K562 (cell line): ENCODE results near the gene HEMK1. TPM values are rescaled to one million over a fixed set of nuclear protein-coding genes. Genes with fewer than 3 reads are reported as not detected.
A peak's percentile ranks its signal among the peaks of the same experiment; 100 is the strongest.

ENCODE experiments used
- BRD9 ChIP-seq: fragments of 450-650 bp; IDR thresholded peaks from 2 replicates; pipeline ENCODE4 v1.6.1; 2018; ENCODE audit warnings: low read depth; ENCODE audit not compliant: partially characterized antibody
- CEBPB ChIP-seq: fragments of 450-650 bp; IDR thresholded peaks from 2 replicates; pipeline ENCODE4 v1.6.1; 2016; ENCODE audit warnings: missing genetic modification characterization, missing compliant biosample characterization
- DMBX1 ChIP-seq: fragments of 250-450 bp; sonication (Bioruptor Pico); IDR thresholded peaks from 2 replicates; pipeline ENCODE4 v1.8.0; 2022; ENCODE audit warnings: inconsistent platforms, mild to moderate bottlenecking, moderate library complexity, borderline replicate concordance
- ETV5 ChIP-seq: sonication (generic); formaldehyde crosslinking; IDR thresholded peaks from 2 replicates; pipeline ENCODE4 v1.4.0; 2020; ENCODE audit warnings: low read depth, mild to moderate bottlenecking, missing genetic modification reagents
- MAZ ChIP-seq, 2 experiments: fragments of 450-650 bp in 1 of 2; sonication (generic) in 1 of 2; formaldehyde crosslinking; IDR thresholded peaks in 1 of 2; conservative IDR thresholded peaks in 1 of 2; 2 replicates each; pipeline versions ENCODE4 v1.4.0 to v1.5.0; 2020; ENCODE audit warnings: mild to moderate bottlenecking in 1 of 2, missing genetic modification reagents in 1 of 2
- NR1H2 ChIP-seq: sonication (generic); formaldehyde crosslinking; IDR thresholded peaks from 2 replicates; pipeline ENCODE4 v1.4.0; 2020; ENCODE audit warnings: mild to moderate bottlenecking, missing genetic modification reagents
- PRPF4 ChIP-seq: fragments of 200-400 bp; formaldehyde crosslinking; IDR thresholded peaks from one replicate; pipeline ENCODE4 v1.6.1; 2017; ENCODE audit warnings: low read length, low read depth, mild to moderate bottlenecking; ENCODE audit not compliant: insufficient read depth, poor library complexity, severe bottlenecking
- SMAD4 ChIP-seq: fragments of 250-450 bp; sonication (Bioruptor Pico); conservative IDR thresholded peaks from 2 replicates; pipeline ENCODE4 v1.8.0; 2021; ENCODE audit warnings: inconsistent platforms, mild to moderate bottlenecking, moderate library complexity
- STAG1 ChIP-seq: sonication (generic); formaldehyde crosslinking; IDR thresholded peaks from 2 replicates; pipeline ENCODE4 v1.5.0; 2020; ENCODE audit warnings: missing genetic modification reagents, borderline replicate concordance
- polyA plus RNA-seq, 8 experiments: library from polyadenylated mRNA; depleted of rRNA in 4 of 8; stranded (reverse) in 5 of 8; unstranded in 3 of 8; fragments of >200 nt; fragmentation: Nextera tagmentation in 2 of 8; fragmentation: Illumina TruSeq in 1 of 8; extraction: Ambion mirVana in 2 of 8; extraction: Trizol in 1 of 8; gene quantifications; 2 replicates each; pipeline versions ENCODE4 v1.2.1 to v1.2.3, GENCODE V29; 2011 to 2014; ENCODE audit warnings: inconsistent platforms in 1 of 8, missing spikeins in 1 of 8
- total RNA-seq, 7 experiments: library from RNA; depleted of rRNA in 6 of 7; stranded (reverse); fragments of >200 nt in 6 of 7; fragmentation: Illumina TruSeq in 2 of 7; extraction: Trizol in 2 of 7; gene quantifications; 2 replicates each; pipeline versions ENCODE4 v1.2.1 to v1.2.3, GENCODE V29; 2011 to 2021; ENCODE audit warnings: low replicate concordance in 1 of 7
- TF ChIP-seq, protein P1 (sequence below), 2 experiments: fragments of 450-650 bp; formaldehyde crosslinking in 1 of 2; IDR thresholded peaks; 2 replicates each; pipeline versions ENCODE4 v1.4.0 to v1.6.1; 2014 to 2020; ENCODE audit warnings: mild to moderate bottlenecking in 2 of 2, borderline replicate concordance in 1 of 2, low read depth in 1 of 2
- TF ChIP-seq, protein P2 (sequence below): fragments of 250-450 bp; sonication (Bioruptor Pico); IDR thresholded peaks from 2 replicates; pipeline ENCODE4 v1.8.0; 2021; ENCODE audit warnings: borderline replicate concordance, mild to moderate bottlenecking, moderate library complexity; ENCODE audit not compliant: poor library complexity, severe bottlenecking
- TF ChIP-seq, protein P3 (sequence below): fragments of 200-800 bp; sonication (Bioruptor generic); IDR thresholded peaks from 2 replicates; pipeline ENCODE4 v1.6.1; 2017; ENCODE audit warnings: missing genetic modification characterization, missing compliant biosample characterization
- TF ChIP-seq, protein P4 (sequence below): fragments of 250-450 bp; sonication (Bioruptor Pico); IDR thresholded peaks from 2 replicates; pipeline ENCODE4 v1.8.0; 2022; ENCODE audit warnings: moderate library complexity, mild to moderate bottlenecking, inconsistent platforms

The HEMK1 gene
- total and polyA plus RNA-seq, 9 of the 15 experiments (the other 6 are each of a cell fraction or from before 2014, with no cell fraction given) = 2.0 to 16.8 (median 11.4) TPM

DNA sequence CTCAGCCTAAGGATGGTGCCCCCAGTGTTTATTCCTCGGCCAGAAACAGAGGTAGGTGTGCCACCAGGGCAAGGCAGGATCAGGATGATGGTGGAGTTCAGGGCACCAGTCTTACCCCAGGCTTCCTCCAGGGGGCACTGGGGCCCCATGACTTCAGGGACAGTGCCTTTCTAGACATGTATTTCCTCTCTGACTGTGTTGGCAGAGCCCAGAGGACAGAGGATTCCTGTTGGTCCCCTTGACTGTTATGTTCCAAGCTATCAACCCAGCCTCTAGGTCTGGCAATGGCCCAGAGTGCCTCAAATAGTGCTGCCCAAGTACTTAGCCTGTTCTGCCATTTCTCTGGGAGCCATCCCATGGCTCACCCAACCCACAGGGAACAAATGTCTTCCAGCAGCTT lies 2.8 kb downstream of the HEMK1 start (continued):
- TF ChIP-seq, protein P1, sequence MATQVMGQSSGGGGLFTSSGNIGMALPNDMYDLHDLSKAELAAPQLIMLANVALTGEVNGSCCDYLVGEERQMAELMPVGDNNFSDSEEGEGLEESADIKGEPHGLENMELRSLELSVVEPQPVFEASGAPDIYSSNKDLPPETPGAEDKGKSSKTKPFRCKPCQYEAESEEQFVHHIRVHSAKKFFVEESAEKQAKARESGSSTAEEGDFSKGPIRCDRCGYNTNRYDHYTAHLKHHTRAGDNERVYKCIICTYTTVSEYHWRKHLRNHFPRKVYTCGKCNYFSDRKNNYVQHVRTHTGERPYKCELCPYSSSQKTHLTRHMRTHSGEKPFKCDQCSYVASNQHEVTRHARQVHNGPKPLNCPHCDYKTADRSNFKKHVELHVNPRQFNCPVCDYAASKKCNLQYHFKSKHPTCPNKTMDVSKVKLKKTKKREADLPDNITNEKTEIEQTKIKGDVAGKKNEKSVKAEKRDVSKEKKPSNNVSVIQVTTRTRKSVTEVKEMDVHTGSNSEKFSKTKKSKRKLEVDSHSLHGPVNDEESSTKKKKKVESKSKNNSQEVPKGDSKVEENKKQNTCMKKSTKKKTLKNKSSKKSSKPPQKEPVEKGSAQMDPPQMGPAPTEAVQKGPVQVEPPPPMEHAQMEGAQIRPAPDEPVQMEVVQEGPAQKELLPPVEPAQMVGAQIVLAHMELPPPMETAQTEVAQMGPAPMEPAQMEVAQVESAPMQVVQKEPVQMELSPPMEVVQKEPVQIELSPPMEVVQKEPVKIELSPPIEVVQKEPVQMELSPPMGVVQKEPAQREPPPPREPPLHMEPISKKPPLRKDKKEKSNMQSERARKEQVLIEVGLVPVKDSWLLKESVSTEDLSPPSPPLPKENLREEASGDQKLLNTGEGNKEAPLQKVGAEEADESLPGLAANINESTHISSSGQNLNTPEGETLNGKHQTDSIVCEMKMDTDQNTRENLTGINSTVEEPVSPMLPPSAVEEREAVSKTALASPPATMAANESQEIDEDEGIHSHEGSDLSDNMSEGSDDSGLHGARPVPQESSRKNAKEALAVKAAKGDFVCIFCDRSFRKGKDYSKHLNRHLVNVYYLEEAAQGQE (IDR thresholded peaks at IDR 0.05; ENCODE audit: borderline replicate concordance) = peak; percentile 81; the same call in 1 of the 2 replicates
- TF ChIP-seq, protein P1 (CRISPR knock-in tag; IDR thresholded peaks at IDR 0.05; ENCODE audit: low read depth) = no peak
- no peak for TF ChIP-seq CEBPB (tag)
- TF ChIP-seq, protein P2, sequence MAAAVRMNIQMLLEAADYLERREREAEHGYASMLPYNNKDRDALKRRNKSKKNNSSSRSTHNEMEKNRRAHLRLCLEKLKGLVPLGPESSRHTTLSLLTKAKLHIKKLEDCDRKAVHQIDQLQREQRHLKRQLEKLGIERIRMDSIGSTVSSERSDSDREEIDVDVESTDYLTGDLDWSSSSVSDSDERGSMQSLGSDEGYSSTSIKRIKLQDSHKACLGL (CRISPR knock-in tag) = no peak
- TF ChIP-seq BRD9 = no peak
- TF ChIP-seq, protein P3, sequence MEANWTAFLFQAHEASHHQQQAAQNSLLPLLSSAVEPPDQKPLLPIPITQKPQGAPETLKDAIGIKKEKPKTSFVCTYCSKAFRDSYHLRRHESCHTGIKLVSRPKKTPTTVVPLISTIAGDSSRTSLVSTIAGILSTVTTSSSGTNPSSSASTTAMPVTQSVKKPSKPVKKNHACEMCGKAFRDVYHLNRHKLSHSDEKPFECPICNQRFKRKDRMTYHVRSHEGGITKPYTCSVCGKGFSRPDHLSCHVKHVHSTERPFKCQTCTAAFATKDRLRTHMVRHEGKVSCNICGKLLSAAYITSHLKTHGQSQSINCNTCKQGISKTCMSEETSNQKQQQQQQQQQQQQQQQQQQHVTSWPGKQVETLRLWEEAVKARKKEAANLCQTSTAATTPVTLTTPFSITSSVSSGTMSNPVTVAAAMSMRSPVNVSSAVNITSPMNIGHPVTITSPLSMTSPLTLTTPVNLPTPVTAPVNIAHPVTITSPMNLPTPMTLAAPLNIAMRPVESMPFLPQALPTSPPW (CRISPR knock-in tag) = 0 out of 2 replicates have a peak, but pooled peaks have one; percentile 17
- 0 out of 2 replicates have a peak, but pooled peaks have one; percentile 30 for TF ChIP-seq ETV5 (CRISPR knock-in tag)
- no peak for TF ChIP-seq PRPF4
- 0 out of 2 replicates have a peak, but pooled peaks have one; percentile 29 for TF ChIP-seq DMBX1 (CRISPR knock-in tag)
- TF ChIP-seq MAZ (CRISPR knock-in tag; conservative IDR thresholded peaks at IDR 0.05 in 1 of 2, IDR thresholded peaks at IDR 0.05 in 1 of 2) = no peak
- 0 out of 2 replicates have a peak, but pooled peaks have one; percentile 38 for TF ChIP-seq NR1H2 (CRISPR knock-in tag)
- TF ChIP-seq, protein P4, sequence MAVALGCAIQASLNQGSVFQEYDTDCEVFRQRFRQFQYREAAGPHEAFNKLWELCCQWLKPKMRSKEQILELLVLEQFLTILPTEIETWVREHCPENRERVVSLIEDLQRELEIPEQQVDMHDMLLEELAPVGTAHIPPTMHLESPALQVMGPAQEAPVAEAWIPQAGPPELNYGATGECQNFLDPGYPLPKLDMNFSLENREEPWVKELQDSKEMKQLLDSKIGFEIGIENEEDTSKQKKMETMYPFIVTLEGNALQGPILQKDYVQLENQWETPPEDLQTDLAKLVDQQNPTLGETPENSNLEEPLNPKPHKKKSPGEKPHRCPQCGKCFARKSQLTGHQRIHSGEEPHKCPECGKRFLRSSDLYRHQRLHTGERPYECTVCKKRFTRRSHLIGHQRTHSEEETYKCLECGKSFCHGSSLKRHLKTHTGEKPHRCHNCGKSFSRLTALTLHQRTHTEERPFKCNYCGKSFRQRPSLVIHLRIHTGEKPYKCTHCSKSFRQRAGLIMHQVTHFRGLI = no peak
- TF ChIP-seq STAG1 (CRISPR knock-in tag) = peak; percentile 74; the same call in 1 of the 2 replicates
- 0 out of 2 replicates have a peak, but pooled peaks have one; percentile 16 for TF ChIP-seq SMAD4 (CRISPR knock-in tag)
